Stimulated activated CD8-positive, alpha-beta memory T cell treated with anti-CD3 and anti-CD28 coated beads, Interleukin-15, amount 100 ng/mL, for 48 hours (primary cell): ENCODE results near the gene PHKB.

Experiments
- DNase-seq, 2 donors: peaks; one replicate each; pipeline ENCODE4 v3.0.0-alpha.2; 2020; ENCODE audit warnings: low read depth in 2 of 2

The PHKB gene

GRCh38 chr16:47728205-47728604 is 267.1 kb downstream of the PHKB start:
- no peak for DNase-seq

- no peak for DNase-seq
Observed at GRCh38 chr16:47729701-47730100, 268.6 kb downstream of the PHKB start.

- DNase-seq: no peak
Observed at GRCh38 chr16:47731252-47731651, 270.1 kb downstream of the PHKB start.

- DNase-seq: no peak
Observed at GRCh38 chr16:47732122-47732521, 271.0 kb downstream of the PHKB start.

GRCh38 chr16:47732523-47733111 is 271.5 kb downstream of the PHKB start:
- peak in 1 of 2 donors; percentile 19 for DNase-seq

- no peak for DNase-seq
Observed at GRCh38 chr16:47734081-47734857, 273.1 kb downstream of the PHKB start.

- no peak for DNase-seq
Observed at GRCh38 chr16:47734987-47735594, 274.0 kb downstream of the PHKB start.

- no peak for DNase-seq
Observed at GRCh38 chr16:47750371-47750770, 289.2 kb downstream of the PHKB start.
